Measurements from ENCODE around the gene MAP3K13.

The MAP3K13 gene

GRCh38 chr3:185508335-185508991 is 145.5 kb downstream of the MAP3K13 start:
- no peak for DNase-seq (ENCODE audit: low spot score)

DNA sequence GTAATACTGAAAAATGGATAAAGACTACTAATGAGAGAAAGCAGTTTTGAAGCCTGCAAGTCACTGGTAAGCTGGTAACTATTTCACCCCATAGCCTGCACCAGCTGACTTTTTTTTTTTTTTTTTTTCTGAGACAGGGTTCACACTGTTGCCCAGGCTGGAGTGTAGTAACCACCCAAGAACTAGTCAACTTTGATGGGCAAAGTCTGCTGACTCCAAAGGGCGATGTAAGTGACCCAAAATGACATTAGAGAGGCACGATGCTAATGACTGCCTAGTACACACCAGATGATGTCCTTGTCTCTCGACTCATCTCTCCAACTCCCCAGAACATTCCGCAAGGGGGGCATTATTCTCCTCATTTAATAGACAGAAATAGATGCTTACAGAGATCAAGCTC is 148.8 kb downstream of the MAP3K13 start:
- no peak for DNase-seq (ENCODE audit: low spot score)

DNA sequence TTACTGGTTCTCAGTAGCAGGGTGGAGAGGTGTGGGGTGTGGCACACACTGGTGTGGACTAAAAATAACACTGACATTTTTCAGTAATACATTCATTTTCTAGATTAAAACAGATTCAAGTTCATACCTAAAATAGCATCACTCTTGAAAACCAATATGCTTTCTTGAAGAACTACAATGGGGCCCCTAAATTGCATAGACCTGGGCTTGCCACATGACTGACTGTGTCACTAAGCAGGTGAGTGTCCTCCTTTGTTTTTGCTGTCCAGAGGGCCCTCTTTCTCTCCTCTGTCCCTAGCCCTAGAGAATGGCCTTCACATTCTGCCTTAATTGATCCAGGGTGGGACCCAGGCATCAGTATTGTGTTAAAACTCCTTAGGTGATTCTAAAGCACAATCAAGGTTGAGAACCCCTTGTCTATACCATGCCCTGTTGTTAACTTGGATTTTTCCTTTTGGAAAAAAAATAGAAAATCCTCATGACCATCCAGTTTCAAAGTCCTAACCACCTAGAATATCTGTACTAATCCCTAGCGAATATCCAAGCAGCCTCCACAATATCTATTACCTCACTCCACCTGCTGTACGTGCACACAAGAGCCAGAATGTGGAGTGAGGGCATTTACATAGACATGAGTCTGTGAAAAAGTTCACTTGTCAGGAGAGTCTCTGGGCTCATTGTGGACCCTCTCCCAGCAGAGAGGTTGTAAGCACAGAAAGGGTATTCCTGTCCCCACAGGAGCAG is 154.6 kb downstream of the MAP3K13 start:
- no peak for DNase-seq (ENCODE audit: low spot score)

DNA sequence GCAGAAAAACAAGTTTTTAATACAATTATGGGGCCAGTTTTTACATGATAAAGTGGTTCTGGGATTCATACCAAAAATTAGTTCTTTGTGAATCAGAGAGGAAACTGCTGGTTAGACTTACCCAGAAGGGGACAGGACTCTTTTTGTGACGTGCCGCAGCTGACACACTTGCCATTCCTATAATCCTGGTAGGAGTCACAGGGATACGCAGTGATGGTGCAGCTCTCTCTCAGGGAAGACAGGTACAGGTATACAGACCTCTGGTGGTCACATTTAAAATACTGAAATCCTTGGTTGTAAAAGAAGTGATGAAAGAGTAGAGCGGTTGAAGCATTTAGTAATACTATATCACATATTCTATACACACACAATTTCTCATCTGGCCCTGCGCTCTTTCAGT is 156.1 kb downstream of the MAP3K13 start:
- DNase-seq (ENCODE audit: low spot score): peak; percentile 20

- no peak for DNase-seq (ENCODE audit: low spot score)
Measured at GRCh38 chr3:185521349-185522138, 158.6 kb downstream of the MAP3K13 start.

DNA sequence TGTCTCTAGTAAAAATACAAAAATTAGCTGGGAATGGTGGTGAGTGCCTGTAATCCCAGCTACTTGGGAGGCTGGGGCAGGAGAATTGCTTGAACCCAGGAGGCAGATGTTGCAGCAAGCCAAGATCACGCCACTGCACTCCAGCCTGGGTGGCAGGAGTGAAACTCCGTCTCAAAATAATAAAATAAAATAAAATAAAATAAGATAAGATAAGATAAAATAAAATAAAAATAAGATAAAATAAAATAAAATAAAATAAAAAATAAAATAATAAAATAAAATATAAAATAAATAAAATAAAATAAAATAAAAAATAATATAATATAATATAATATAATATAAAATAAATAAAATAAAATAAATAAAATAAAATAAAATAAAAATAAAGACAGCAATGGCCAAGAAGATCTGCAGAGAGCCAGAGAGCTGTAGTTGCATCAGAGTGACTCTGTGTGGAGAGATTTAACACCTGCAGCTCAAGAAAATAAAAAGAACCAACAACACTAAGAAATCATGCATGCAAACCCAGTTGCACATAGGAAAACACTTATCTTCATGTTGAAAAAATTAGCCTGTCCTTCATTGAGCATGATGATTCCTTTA is 163.5 kb downstream of the MAP3K13 start:
- DNase-seq (ENCODE audit: low spot score): no peak

- DNase-seq (ENCODE audit: low spot score): no peak
Measured at GRCh38 chr3:185527364-185527763, 164.4 kb downstream of the MAP3K13 start.

- DNase-seq (ENCODE audit: low spot score): no peak
Measured at GRCh38 chr3:185528532-185528931, 165.6 kb downstream of the MAP3K13 start.

GRCh38 chr3:185530856-185531255 is 167.9 kb downstream of the MAP3K13 start:
- no peak for DNase-seq (ENCODE audit: low spot score)

DNA sequence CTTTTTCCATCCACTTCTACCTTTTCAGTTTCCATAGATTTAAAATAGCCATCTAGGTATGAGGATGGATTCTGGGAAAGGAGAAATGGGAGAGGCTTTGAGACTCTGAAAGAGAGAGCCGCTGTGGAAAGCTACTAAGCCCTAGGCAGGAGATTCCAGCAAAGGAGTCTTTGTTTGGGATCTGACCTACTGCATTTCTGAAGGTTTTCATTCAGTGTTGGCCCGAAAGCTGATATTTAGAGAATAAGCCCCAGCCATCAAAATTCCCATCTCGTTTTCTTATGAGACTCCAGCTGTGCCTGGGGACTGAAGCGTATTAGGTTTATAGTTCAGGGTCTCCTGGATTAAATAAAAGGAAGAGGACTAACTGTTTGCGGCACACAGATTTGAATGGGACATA is 170.0 kb downstream of the MAP3K13 start:
- no peak for DNase-seq (ENCODE audit: low spot score)

DNA sequence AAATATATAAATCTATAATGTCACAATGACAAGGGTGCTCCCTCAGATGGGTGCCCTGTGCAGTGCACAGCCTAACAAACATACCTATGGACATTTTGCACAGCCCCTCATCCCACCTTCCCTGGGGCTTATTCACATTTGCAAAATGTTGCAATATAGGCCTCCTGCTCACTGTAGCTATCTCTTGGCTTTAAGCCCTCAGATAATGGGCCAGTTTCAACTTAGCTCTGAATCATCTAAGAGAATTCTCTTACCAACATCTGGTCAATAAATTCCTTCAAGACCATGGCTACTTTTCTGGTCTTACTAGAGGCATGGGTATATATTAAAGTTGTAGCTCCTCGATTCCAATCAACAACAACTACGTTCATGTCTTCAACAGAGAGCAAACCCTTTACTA is 171.6 kb downstream of the MAP3K13 start:
- no peak for DNase-seq (ENCODE audit: low spot score)

GRCh38 chr3:185537369-185537970 is 174.5 kb downstream of the MAP3K13 start:
- peak; percentile 42 for DNase-seq (ENCODE audit: low spot score)
